ENCODE data around the gene MAST4. TPM values are rescaled to one million over a fixed set of nuclear protein-coding genes. Genes with fewer than 3 reads are reported as not detected.
A peak's percentile ranks its signal among the peaks of the same experiment; 100 is the strongest.

Gene MAST4
- total RNA-seq, 2 donors from 2014 or later: 11.0 to 11.5 TPM

DNA sequence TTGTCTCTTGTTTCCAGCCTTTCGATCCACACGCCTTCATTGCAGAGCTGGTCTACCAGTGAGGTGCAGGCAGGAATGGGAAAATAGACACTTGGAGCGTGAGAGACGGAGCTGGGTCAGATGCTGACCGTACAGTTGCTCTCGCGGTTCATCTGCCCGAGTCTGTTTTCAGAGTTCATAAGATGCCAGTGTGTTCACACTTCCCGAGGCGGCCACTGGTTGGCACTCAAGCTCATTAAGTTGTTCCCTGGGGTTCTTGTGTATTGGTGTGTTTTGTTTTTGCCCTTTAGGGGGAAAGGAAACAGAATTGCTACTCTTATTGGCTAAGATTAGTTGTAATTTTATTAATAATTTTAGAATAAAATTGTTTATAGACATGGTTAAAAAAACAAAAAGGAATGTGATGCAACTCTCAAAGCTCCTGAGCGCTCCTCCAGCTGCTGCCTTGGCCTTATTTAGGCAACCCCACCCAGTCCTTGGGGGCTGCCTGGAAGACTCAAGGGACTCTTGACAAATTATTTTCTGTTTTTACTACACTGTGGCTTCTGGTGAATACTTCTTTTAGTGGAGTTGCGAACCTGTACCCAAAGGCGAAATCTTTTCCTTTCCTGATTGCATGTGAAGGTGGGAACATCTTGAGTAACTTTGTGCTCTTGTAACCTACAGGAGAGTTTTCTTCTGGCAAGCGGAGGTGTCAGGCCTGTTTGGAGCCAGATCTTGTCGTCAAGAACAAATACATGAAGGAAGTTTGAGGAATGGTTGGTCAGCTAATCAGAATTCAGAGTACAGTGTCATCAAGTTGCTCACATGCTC, 146.1 kb downstream of the MAST4 start:
- no peak overlapping the region for H3K27ac ChIP-seq (ENCODE audit: low read depth, low read length)
- H3K27ac Mint-ChIP-seq: peak overlapping the region; percentile 50
- TF ChIP-seq, protein P1, sequence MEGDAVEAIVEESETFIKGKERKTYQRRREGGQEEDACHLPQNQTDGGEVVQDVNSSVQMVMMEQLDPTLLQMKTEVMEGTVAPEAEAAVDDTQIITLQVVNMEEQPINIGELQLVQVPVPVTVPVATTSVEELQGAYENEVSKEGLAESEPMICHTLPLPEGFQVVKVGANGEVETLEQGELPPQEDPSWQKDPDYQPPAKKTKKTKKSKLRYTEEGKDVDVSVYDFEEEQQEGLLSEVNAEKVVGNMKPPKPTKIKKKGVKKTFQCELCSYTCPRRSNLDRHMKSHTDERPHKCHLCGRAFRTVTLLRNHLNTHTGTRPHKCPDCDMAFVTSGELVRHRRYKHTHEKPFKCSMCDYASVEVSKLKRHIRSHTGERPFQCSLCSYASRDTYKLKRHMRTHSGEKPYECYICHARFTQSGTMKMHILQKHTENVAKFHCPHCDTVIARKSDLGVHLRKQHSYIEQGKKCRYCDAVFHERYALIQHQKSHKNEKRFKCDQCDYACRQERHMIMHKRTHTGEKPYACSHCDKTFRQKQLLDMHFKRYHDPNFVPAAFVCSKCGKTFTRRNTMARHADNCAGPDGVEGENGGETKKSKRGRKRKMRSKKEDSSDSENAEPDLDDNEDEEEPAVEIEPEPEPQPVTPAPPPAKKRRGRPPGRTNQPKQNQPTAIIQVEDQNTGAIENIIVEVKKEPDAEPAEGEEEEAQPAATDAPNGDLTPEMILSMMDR (conservative IDR thresholded peaks at IDR 0.05): peak; percentile 66
- no peak overlapping the region for H3K4me3 ChIP-seq (ENCODE audit: low read length)
- no peaks in the 10 kb centered on the region for H3K9me3 ChIP-seq (ENCODE audit: control insufficient read depth, low read length)
- no peaks in the 10 kb centered on the region for H3K4me1 ChIP-seq (ENCODE audit: control insufficient read depth, insufficient read depth, low read length)
- H3K27me3 Mint-ChIP-seq (ENCODE audit: insufficient read depth): no peaks in the 10 kb centered on the region
- no peaks in the 10 kb centered on the region for H3K36me3 Mint-ChIP-seq (ENCODE audit: low read depth)
- 87 to 93% methylated on average over 8 to 15 of the region's 15 CpGs for WGBS, 2 experiments (ENCODE audit: insufficient coverage in 1 of 2, insufficient read length in 1 of 2)
- H3K4me3 Mint-ChIP-seq: no peak overlapping the region
- no peaks in the 10 kb centered on the region for H3K27me3 ChIP-seq (ENCODE audit: control insufficient read depth, insufficient read depth, low read length, poor library complexity, severe bottlenecking)
- no peaks in the 10 kb centered on the region for H3K9me3 Mint-ChIP-seq
- peaks cover 2% of the 10 kb centered on the region for H3K4me1 Mint-ChIP-seq
- peak; percentile 63 for DNase-seq
- no peaks in the 10 kb centered on the region for H3K36me3 ChIP-seq (ENCODE audit: control insufficient read depth, insufficient read depth, low read length)
- no peak overlapping the region for H3K9ac ChIP-seq (ENCODE audit: extremely low read depth, low read length, poor library complexity, severe bottlenecking)

DNA sequence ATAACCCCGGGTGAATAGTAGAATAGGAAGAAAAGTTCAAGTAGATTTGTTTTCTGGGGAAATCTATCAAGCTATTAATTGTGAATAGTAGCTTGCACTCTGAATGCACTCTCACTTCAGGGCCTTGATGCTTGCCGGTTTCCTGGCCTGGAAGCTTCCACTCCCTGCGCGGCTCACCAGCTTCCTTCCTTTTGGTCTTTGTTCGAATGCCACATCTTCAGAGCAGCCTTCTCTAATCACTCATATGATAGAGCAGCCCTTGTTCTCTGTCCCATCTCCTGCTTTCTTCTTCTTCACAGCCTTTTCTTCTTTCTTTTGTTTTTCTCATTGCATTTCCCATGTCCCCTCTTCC, 146.7 kb downstream of the MAST4 start:
- no peaks in the 10 kb centered on the region for H3K9me3 Mint-ChIP-seq

DNA sequence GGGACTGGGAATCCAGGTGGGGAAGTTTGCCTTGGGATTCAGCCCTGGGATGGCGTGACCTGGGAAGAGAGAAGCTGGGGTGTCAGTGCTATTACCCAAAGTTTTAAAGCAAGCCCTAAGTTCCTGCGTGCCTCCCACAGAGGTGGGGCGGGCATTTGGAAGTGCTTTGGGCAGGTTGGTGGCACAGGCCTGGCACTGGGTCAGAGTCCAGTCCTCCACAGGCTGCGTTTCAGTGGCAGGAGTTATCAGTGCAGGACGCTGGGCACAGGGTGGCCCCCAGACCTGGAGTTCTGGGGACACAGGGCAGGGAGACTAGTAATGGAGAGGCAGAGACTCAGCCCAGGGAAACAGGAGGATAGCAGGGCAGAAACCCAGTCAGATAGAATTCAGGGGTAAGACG, 147.2 kb downstream of the MAST4 start:
- no peaks in the 10 kb centered on the region for H3K9me3 ChIP-seq (ENCODE audit: control insufficient read depth, low read length)
- no peak overlapping the region for H3K27ac ChIP-seq (ENCODE audit: low read depth, low read length)
- H3K27ac Mint-ChIP-seq: no peak overlapping the region
- H3K36me3 Mint-ChIP-seq (ENCODE audit: low read depth): no peaks in the 10 kb centered on the region
- H3K27me3 Mint-ChIP-seq (ENCODE audit: insufficient read depth): no peaks in the 10 kb centered on the region
- H3K4me1 Mint-ChIP-seq: peaks cover 2% of the 10 kb centered on the region
- WGBS, 2 experiments (ENCODE audit: insufficient coverage in 1 of 2, insufficient read length in 1 of 2): 92 to 94% methylated on average over 3 to 6 of the region's 6 CpGs
- H3K4me3 ChIP-seq (ENCODE audit: low read length): no peak overlapping the region
- H3K4me3 Mint-ChIP-seq: no peak overlapping the region
- H3K4me1 ChIP-seq (ENCODE audit: control insufficient read depth, insufficient read depth, low read length): no peaks in the 10 kb centered on the region
- TF ChIP-seq, protein P1 (conservative IDR thresholded peaks at IDR 0.05): no peak
- no peak overlapping the region for H3K9ac ChIP-seq (ENCODE audit: extremely low read depth, low read length, poor library complexity, severe bottlenecking)
- no peaks in the 10 kb centered on the region for H3K9me3 Mint-ChIP-seq
- no peaks in the 10 kb centered on the region for H3K36me3 ChIP-seq (ENCODE audit: control insufficient read depth, insufficient read depth, low read length)
- no peak for DNase-seq
- H3K27me3 ChIP-seq (ENCODE audit: control insufficient read depth, insufficient read depth, low read length, poor library complexity, severe bottlenecking): no peaks in the 10 kb centered on the region

More for the DNA sequence above, 146.7 kb downstream of the MAST4 start:
- Histone ChIP-seq H3K27ac (ENCODE audit: low read depth, low read length) (no peak overlapping the region), H3K9ac (ENCODE audit: extremely low read depth, low read length, poor library complexity, severe bottlenecking) (no peak overlapping the region), H3K27me3 (ENCODE audit: control insufficient read depth, insufficient read depth, low read length, poor library complexity, severe bottlenecking) (no peaks in the 10 kb centered on the region), H3K9me3 (ENCODE audit: control insufficient read depth, low read length) (no peaks in the 10 kb centered on the region), H3K4me1 (ENCODE audit: control insufficient read depth, insufficient read depth, low read length) (no peaks in the 10 kb centered on the region), H3K36me3 (ENCODE audit: control insufficient read depth, insufficient read depth, low read length) (no peaks in the 10 kb centered on the region), H3K4me3 (ENCODE audit: low read length) (no peak overlapping the region)
- Mint-ChIP-seq H3K4me3 (no peak overlapping the region), H3K4me1 (peaks cover 2% of the 10 kb centered on the region), H3K27ac (no peak overlapping the region), H3K27me3 (ENCODE audit: insufficient read depth) (no peaks in the 10 kb centered on the region), H3K36me3 (ENCODE audit: low read depth) (no peaks in the 10 kb centered on the region)
- 89 to 96% methylated on average over 5 of the region's 5 CpGs for WGBS, 2 experiments (ENCODE audit: insufficient coverage in 1 of 2, insufficient read length in 1 of 2)
- TF ChIP-seq, protein P1 (conservative IDR thresholded peaks at IDR 0.05): no peak
- no peak for DNase-seq

Measured in endodermal cell (in vitro differentiated cells).